ENCODE data around the gene ANAPC2. TPM values are rescaled to one million over a fixed set of nuclear protein-coding genes. Genes with fewer than 3 reads are reported as not detected.

The ANAPC2 gene
- total and polyA plus RNA-seq, 12 donors, result 23.7 to 69.6 (median 27.7) TPM

GRCh38 chr9:137163805-137164204 lies 24.6 kb downstream of the ANAPC2 start:
- H3K4me1 ChIP-seq, result peaks cover 13 to 36% (median 30%) of the 10 kb centered on the region in 9 donors
- WGBS, 2 donors, result 78 to 79% methylated on average over 17 to 22 of the region's 22 CpGs
- no peak for TF ChIP-seq CTCF (IDR thresholded peaks at IDR 0.05)
- no peaks in the 10 kb centered on the region for H3K9me3 ChIP-seq
- no peak overlapping the region for H3K4me3 ChIP-seq
- no peak overlapping the region for H3K27ac ChIP-seq
- peaks cover 73 to 100% (median 99%) of the 10 kb centered on the region in 7 donors for H3K27me3 ChIP-seq
- intact Hi-C loops (cut with DNase I), result no loop called here
- ATAC-seq, result no peak
- no peak for DNase-seq
- H3K36me3 ChIP-seq, result no peaks in the 10 kb centered on the region

GRCh38 chr9:137163365-137163715 lies 25.0 kb downstream of the ANAPC2 start:
- ATAC-seq, result peak in 1 of 8 donors; percentile 11
- no peak for DNase-seq
- no peak overlapping the region for H3K27ac ChIP-seq

GRCh38 chr9:137162505-137163364 lies 25.6 kb downstream of the ANAPC2 start:
- H3K4me1 ChIP-seq, result peaks cover 4 to 27% (median 20%) of the 10 kb centered on the region in 9 donors
- H3K36me3 ChIP-seq, result no peaks in the 10 kb centered on the region
- intact Hi-C loops (cut with DNase I), result no loop called here
- TF ChIP-seq CTCF (IDR thresholded peaks at IDR 0.05), result peak in 3 of 9 donors; percentile 21 to 25 (median 22)
- ATAC-seq (peak in 5 of 8 donors; percentile 21 to 46 (median 41)), DNase-seq (no peak)
- peaks cover 72 to 100% (median 100%) of the 10 kb centered on the region in 7 donors for H3K27me3 ChIP-seq
- peak overlapping the region; percentile 5 to 41 (median 30) for H3K4me3 ChIP-seq
- no peak overlapping the region for H3K27ac ChIP-seq
- H3K9me3 ChIP-seq, result no peaks in the 10 kb centered on the region
- 4 to 6% methylated on average over 74 of the region's 74 CpGs for WGBS, 2 donors

More at GRCh38 chr9:137163365-137163715, 25.0 kb downstream of the ANAPC2 start:
- intact Hi-C loops (cut with DNase I), result no loop called here
- Histone ChIP-seq H3K36me3 (no peaks in the 10 kb centered on the region), H3K27me3 (peaks cover 76 to 100% (median 100%) of the 10 kb centered on the region in 7 donors), H3K4me3 (peak overlapping the region; percentile 5 to 41 (median 30)), H3K4me1 (peaks cover 10 to 33% (median 26%) of the 10 kb centered on the region in 9 donors), H3K9me3 (no peaks in the 10 kb centered on the region)
- no peak for TF ChIP-seq CTCF (IDR thresholded peaks at IDR 0.05)
- WGBS, 2 donors, result 26 to 28% methylated on average over 25 to 26 of the region's 26 CpGs

GRCh38 chr9:137161558-137162486 lies 26.5 kb downstream of the ANAPC2 start:
- no peak overlapping the region for H3K27ac ChIP-seq
- intact Hi-C loops (cut with DNase I), result no loop called here
- 3 to 5% methylated on average over 55 to 69 of the region's 71 CpGs for WGBS, 2 donors
- ATAC-seq (no peak), DNase-seq (no peak)
- H3K27me3 ChIP-seq, result peaks cover 64 to 100% (median 100%) of the 10 kb centered on the region in 7 donors
- H3K4me1 ChIP-seq, result peaks cover 3 to 23% (median 17%) of the 10 kb centered on the region in 9 donors
- H3K4me3 ChIP-seq, result no peak overlapping the region
- no peak for TF ChIP-seq CTCF (IDR thresholded peaks at IDR 0.05)
- H3K36me3 ChIP-seq, result no peaks in the 10 kb centered on the region
- H3K9me3 ChIP-seq, result no peaks in the 10 kb centered on the region

All from heart right ventricle (tissue), 16 donors.